NT2/D1 (cell line): ENCODE data around the gene MPRIP.

Experiments
- DNase-seq: peaks from one replicate; pipeline ENCODE4 v3.0.0-alpha.2; 2011; ENCODE audit warnings: low read depth, low spot score
- H3K27me3 ChIP-seq: 2 replicates; pipeline ENCODE4 v1.6.0; 2011; ENCODE audit warnings: mild to moderate bottlenecking; ENCODE audit not compliant: insufficient read length, insufficient read depth
- H3K36me3 ChIP-seq: 2 replicates; pipeline ENCODE4 v1.6.1; 2011; ENCODE audit warnings: mild to moderate bottlenecking, low read length, mixed read lengths; ENCODE audit not compliant: insufficient read depth, insufficient read length
- H3K4me1 ChIP-seq: 2 replicates; pipeline ENCODE4 v1.5.1; 2011; ENCODE audit not compliant: insufficient read depth, insufficient read length
- H3K4me3 ChIP-seq: 2 replicates; pipeline ENCODE4 v1.5.1; 2011; ENCODE audit warnings: low read depth; ENCODE audit not compliant: insufficient read length
- H3K9ac ChIP-seq: 2 replicates; pipeline ENCODE4 v1.6.0; 2011; ENCODE audit warnings: low read depth; ENCODE audit not compliant: insufficient read length
- H3K9me3 ChIP-seq: 2 replicates; pipeline ENCODE4 v1.5.1; 2011; ENCODE audit warnings: mild to moderate bottlenecking, low read length; ENCODE audit not compliant: insufficient read depth
- SUZ12 ChIP-seq: IDR thresholded peaks from 2 replicates; pipeline ENCODE4 v1.6.1; 2011; ENCODE audit not compliant: insufficient read length, insufficient read depth; ENCODE audit errors: extremely low read depth
- YY1 ChIP-seq: IDR thresholded peaks from 2 replicates; pipeline ENCODE4 v1.6.1; 2011; ENCODE audit not compliant: insufficient read length, insufficient read depth
- ZNF274 ChIP-seq: IDR thresholded peaks from 2 replicates; pipeline ENCODE4 v1.6.1; 2011; ENCODE audit warnings: mild to moderate bottlenecking, low read depth, low read length

Gene MPRIP

DNA sequence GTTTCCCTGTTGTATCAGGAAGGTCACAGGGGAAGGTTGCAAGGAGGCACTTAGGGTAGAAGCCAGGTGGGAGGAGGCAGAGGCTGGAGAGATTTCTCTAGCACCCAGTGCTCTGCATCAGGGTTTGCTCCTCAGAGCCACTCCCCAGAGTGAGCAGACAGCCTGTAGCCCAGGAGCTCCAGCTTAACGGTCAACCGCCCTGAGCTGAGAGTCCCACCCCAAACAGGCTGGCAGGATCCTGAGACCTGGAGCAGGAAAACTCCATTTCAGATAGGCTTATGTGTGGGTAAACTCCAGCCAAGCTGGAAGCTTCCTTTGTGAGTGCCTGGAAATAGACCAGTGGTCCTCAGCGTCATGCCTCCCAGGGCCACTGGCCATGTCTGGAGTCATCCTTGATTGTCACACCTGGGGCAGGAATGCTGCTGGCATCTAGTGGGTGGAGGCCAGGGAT lies 37.9 kb downstream of the MPRIP start:
- DNase-seq = no peak
- H3K9me3 ChIP-seq = no peaks in the 10 kb centered on the region
- TF ChIP-seq ZNF274 (no peak), SUZ12 (no peak), YY1 (no peak)
- H3K9ac ChIP-seq = no peak overlapping the region
- no peak overlapping the region for H3K4me3 ChIP-seq
- H3K27me3 ChIP-seq = no peaks in the 10 kb centered on the region
- H3K36me3 ChIP-seq = peaks cover 63% of the 10 kb centered on the region
- H3K4me1 ChIP-seq = no peaks in the 10 kb centered on the region

DNA sequence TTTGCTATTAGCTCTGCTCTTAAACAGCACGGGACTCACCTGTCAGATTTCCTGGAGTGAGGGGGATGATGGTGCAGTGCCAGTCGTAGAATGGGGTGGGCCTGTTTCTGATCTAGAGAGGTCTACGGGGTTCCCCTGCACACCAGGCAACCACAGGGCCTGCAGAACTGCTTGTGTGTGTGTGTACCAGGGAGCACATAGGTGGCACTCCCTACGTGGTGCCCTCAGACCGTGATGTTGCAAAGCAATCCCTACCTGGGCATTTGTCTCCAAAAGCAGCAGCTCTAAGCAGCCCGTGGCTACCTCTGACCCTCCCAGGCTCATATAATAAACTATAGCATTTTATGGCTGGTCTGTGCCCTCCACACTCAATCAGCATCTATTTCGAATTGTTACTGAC lies 38.5 kb downstream of the MPRIP start:
- DNase-seq = no peak
- Histone ChIP-seq H3K4me3 (no peak overlapping the region), H3K9ac (no peak overlapping the region), H3K4me1 (no peaks in the 10 kb centered on the region), H3K27me3 (no peaks in the 10 kb centered on the region), H3K9me3 (no peaks in the 10 kb centered on the region), H3K36me3 (peaks cover 63% of the 10 kb centered on the region)
- no peak for TF ChIP-seq SUZ12
- no peak for TF ChIP-seq YY1
- TF ChIP-seq ZNF274 = no peak

DNA sequence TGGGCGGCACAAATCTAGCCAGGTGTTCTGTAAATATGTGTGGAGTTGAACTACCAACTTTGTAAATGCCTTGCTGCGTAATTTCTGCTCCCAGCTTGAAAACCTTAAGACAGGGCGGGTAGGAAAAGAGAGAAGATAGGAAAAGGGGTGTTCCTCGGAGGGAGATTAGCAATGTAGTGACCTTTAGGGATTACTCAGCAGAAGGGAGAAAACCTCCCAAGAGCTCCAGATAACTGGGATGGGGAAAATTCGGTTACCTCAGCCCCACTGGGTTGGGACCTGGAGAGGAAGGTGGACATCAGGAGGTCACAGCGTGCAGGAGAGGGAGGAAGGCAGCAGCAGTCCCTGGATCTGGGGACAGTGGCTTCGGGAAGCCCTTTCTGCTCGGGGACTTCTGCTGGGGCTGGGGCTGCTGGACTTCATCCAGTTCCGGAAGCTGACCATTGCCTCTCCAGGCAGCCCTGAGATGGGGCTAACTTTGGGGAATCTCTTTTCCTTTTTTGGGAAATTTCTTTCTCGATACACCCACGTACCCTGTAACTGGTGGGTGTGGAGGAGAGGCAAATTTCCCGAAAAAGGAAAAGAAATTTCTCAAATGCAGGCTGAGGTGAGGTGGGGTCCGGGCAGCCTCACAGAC lies 39.2 kb downstream of the MPRIP start:
- H3K4me3 ChIP-seq = no peak overlapping the region
- DNase-seq = no peak
- TF ChIP-seq ZNF274 (no peak), SUZ12 (no peak), YY1 (no peak)
- no peaks in the 10 kb centered on the region for H3K4me1 ChIP-seq
- H3K36me3 ChIP-seq = peaks cover 63% of the 10 kb centered on the region
- no peaks in the 10 kb centered on the region for H3K27me3 ChIP-seq
- H3K9me3 ChIP-seq = no peaks in the 10 kb centered on the region
- no peak overlapping the region for H3K9ac ChIP-seq

DNA sequence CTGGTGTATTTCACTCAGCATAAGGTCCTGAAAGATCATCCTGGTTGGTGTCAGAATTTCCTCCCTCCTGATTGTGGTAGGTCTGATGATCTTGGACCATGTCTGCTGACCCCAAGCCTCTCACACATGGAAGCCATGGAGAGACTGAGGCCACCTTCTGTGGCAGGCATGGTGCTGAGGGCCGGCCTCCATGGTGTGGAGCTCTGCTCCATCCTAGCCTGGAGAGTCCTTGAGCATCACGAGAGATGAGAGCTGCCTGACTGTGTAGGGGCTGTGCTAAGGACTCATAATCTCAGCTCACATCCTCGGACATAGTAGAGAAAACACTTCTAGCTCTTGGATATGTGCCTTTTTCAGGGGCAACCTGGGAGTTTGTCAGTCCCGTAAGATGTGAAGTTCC lies 40.6 kb downstream of the MPRIP start:
- H3K9ac ChIP-seq = no peak overlapping the region
- H3K4me1 ChIP-seq = no peaks in the 10 kb centered on the region
- H3K4me3 ChIP-seq = no peak overlapping the region
- TF ChIP-seq ZNF274 (no peak), YY1 (no peak), SUZ12 (no peak)
- H3K9me3 ChIP-seq = no peaks in the 10 kb centered on the region
- peaks cover 58% of the 10 kb centered on the region for H3K36me3 ChIP-seq
- no peaks in the 10 kb centered on the region for H3K27me3 ChIP-seq
- no peak for DNase-seq

DNA sequence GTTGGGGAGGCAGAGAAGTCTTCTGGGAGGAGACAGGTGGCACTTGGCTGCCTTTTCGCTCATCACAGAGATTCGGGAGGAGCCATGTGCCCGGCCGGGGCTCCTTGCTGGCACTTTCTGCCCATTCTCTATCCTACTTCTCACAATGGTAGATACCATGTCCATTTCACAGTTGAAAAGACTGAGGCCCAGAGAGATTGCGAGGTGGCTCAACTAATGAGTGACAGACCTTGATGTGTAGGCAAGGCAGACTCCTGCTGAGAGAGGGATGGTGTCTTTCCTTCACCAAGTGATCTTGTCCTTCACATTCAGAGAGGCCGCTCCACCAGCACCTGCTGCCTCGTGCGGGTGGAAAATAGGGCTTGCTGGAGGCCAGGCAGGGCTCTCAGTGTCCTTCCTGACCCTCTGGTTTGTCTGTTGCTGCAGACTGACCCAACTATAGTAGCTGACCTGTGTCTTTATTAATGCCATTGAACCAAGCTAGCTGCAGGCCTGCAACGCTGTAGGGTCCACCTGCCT lies 42.1 kb downstream of the MPRIP start:
- peaks cover 58% of the 10 kb centered on the region for H3K36me3 ChIP-seq
- no peak overlapping the region for H3K9ac ChIP-seq
- H3K4me3 ChIP-seq = no peak overlapping the region
- no peaks in the 10 kb centered on the region for H3K4me1 ChIP-seq
- no peaks in the 10 kb centered on the region for H3K9me3 ChIP-seq
- H3K27me3 ChIP-seq = no peaks in the 10 kb centered on the region
- TF ChIP-seq ZNF274 (no peak), YY1 (no peak), SUZ12 (no peak)
- DNase-seq = no peak

DNA sequence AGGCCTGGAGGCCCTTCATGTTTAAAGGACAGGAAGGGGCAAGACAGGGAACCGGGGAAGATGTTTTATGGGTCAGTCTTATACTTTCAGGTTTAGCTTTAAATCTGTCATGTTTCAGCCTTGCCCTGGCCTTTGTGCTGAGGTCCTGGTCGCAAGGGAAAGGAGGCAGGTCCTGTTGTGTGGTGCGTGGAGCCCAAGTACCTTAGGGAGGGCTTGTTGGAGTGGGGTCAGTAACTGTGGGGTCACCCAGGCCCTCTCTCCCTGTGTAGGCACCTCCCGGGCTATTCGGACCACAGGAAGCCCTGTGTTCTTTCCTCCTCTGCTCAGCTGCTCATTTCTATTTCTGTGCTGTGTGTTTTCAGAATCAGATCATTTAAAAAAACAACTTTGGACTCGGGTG lies 42.7 kb downstream of the MPRIP start:
- no peak overlapping the region for H3K9ac ChIP-seq
- TF ChIP-seq YY1 = no peak
- peaks cover 59% of the 10 kb centered on the region for H3K36me3 ChIP-seq

DNA sequence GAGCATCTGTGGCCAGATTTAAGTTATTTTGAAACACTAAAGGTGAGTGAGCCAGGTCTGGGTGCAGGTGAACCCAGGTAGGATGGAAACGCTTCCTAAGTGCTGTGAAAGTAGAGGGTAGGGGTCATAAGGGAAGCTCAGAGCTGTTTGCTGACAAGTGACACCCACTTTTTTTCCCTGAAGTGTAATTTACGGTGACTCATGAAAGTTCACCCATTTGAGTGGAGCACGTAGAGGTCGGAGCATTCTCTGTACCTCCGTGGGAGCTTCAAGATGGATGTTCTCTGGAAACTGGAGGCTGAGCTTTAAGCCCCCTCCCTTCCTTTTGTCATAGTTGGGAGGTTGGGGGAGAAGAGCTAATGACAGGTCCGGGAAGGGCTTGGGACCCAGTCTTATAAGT lies 44.3 kb downstream of the MPRIP start:
- Histone ChIP-seq H3K27me3 (no peaks in the 10 kb centered on the region), H3K36me3 (peaks cover 64% of the 10 kb centered on the region), H3K9ac (no peak overlapping the region), H3K4me3 (no peak overlapping the region), H3K9me3 (no peaks in the 10 kb centered on the region), H3K4me1 (no peaks in the 10 kb centered on the region)
- TF ChIP-seq SUZ12 (no peak), YY1 (no peak)
- no peak for DNase-seq

More for the DNA sequence above, 42.7 kb downstream of the MPRIP start:
- no peaks in the 10 kb centered on the region for H3K9me3 ChIP-seq
- no peaks in the 10 kb centered on the region for H3K27me3 ChIP-seq
- no peaks in the 10 kb centered on the region for H3K4me1 ChIP-seq
- no peak overlapping the region for H3K4me3 ChIP-seq
- DNase-seq = no peak
